Measurements from ENCODE around the gene IFIH1.

The IFIH1 gene

GRCh38 chr2:162316590-162316989 lies 1.9 kb downstream of the IFIH1 start:
- no peak overlapping the region for H3K4me3 ChIP-seq (ENCODE audit: low read depth, low read length)
- DNase-seq (ENCODE audit: low read depth) = no peak

- H3K4me3 ChIP-seq (ENCODE audit: low read depth, low read length) = no peak overlapping the region
- no peak for DNase-seq (ENCODE audit: low read depth)
Observed at GRCh38 chr2:162315938-162316337, 2.5 kb downstream of the IFIH1 start.

- DNase-seq (ENCODE audit: low read depth) = no peak
- H3K4me3 ChIP-seq (ENCODE audit: low read depth, low read length) = no peak overlapping the region
Observed at GRCh38 chr2:162312853-162313252, 5.6 kb downstream of the IFIH1 start.

- DNase-seq (ENCODE audit: low read depth) = no peak
- H3K4me3 ChIP-seq (ENCODE audit: low read depth, low read length) = no peak overlapping the region
Observed at GRCh38 chr2:162308747-162309503, 9.6 kb downstream of the IFIH1 start.

GRCh38 chr2:162305901-162306300 lies 12.6 kb downstream of the IFIH1 start:
- DNase-seq (ENCODE audit: low read depth) = no peak
- H3K4me3 ChIP-seq (ENCODE audit: low read depth, low read length) = no peak overlapping the region

GRCh38 chr2:162301877-162302276 lies 16.6 kb downstream of the IFIH1 start:
- DNase-seq (ENCODE audit: low read depth) = no peak
- no peak overlapping the region for H3K4me3 ChIP-seq (ENCODE audit: low read depth, low read length)

- H3K4me3 ChIP-seq (ENCODE audit: low read depth, low read length) = no peak overlapping the region
- DNase-seq (ENCODE audit: low read depth) = peak; percentile 25
Observed at GRCh38 chr2:162301151-162301804, 17.2 kb downstream of the IFIH1 start.

- H3K4me3 ChIP-seq (ENCODE audit: low read depth, low read length) = no peak overlapping the region
- DNase-seq (ENCODE audit: low read depth) = peak; percentile 16
Observed at GRCh38 chr2:162300266-162300665, 18.2 kb downstream of the IFIH1 start.

GRCh38 chr2:162298669-162299335 lies 19.7 kb downstream of the IFIH1 start:
- no peak overlapping the region for H3K4me3 ChIP-seq (ENCODE audit: low read depth, low read length)
- no peak for DNase-seq (ENCODE audit: low read depth)

- no peak overlapping the region for H3K4me3 ChIP-seq (ENCODE audit: low read depth, low read length)
- peak; percentile 28 for DNase-seq (ENCODE audit: low read depth)
Observed at GRCh38 chr2:162297925-162298552, 20.4 kb downstream of the IFIH1 start.

GRCh38 chr2:162295009-162295408 lies 23.5 kb downstream of the IFIH1 start:
- DNase-seq (ENCODE audit: low read depth) = no peak
- H3K4me3 ChIP-seq (ENCODE audit: low read depth, low read length) = no peak overlapping the region

GRCh38 chr2:162293122-162293786 lies 25.2 kb downstream of the IFIH1 start:
- H3K4me3 ChIP-seq (ENCODE audit: low read depth, low read length) = no peak overlapping the region
- peak; percentile 6 for DNase-seq (ENCODE audit: low read depth)

GRCh38 chr2:162291748-162292147 lies 26.7 kb downstream of the IFIH1 start:
- DNase-seq (ENCODE audit: low read depth) = no peak
- no peak overlapping the region for H3K4me3 ChIP-seq (ENCODE audit: low read depth, low read length)

- no peak for DNase-seq (ENCODE audit: low read depth)
- H3K4me3 ChIP-seq (ENCODE audit: low read depth, low read length) = no peak overlapping the region
Observed at GRCh38 chr2:162282765-162283425, 35.6 kb downstream of the IFIH1 start.

- H3K4me3 ChIP-seq (ENCODE audit: low read depth, low read length) = no peak overlapping the region
- no peak for DNase-seq (ENCODE audit: low read depth)
Observed at GRCh38 chr2:162280654-162281053, 37.8 kb downstream of the IFIH1 start.

- DNase-seq (ENCODE audit: low read depth) = no peak
Observed at GRCh38 chr2:162277381-162277780, 41.1 kb downstream of the IFIH1 start.

GRCh38 chr2:162267996-162268395 lies 50.5 kb downstream of the IFIH1 start:
- no peak overlapping the region for H3K4me3 ChIP-seq (ENCODE audit: low read depth, low read length)
- DNase-seq (ENCODE audit: low read depth) = no peak

More at GRCh38 chr2:162277381-162277780, 41.1 kb downstream of the IFIH1 start:
- H3K4me3 ChIP-seq (ENCODE audit: low read depth, low read length) = no peak overlapping the region

- no peak overlapping the region for H3K4me3 ChIP-seq (ENCODE audit: low read depth, low read length)
- no peak for DNase-seq (ENCODE audit: low read depth)
Observed at GRCh38 chr2:162267496-162267895, 51.0 kb downstream of the IFIH1 start.

- H3K4me3 ChIP-seq (ENCODE audit: low read depth, low read length) = no peak overlapping the region
Observed at GRCh38 chr2:162266460-162266760, 52.1 kb downstream of the IFIH1 start.

More at GRCh38 chr2:162266460-162266760, 52.1 kb downstream of the IFIH1 start:
- no peak for DNase-seq (ENCODE audit: low read depth)

All from skeletal muscle cell (primary cell).